HG03520 (cell line): Measurements from ENCODE around the gene MAPK6.
"Not testable (repeated sequence)": the region's sequence is repeated elsewhere in the genome, so short reads cannot be mapped to it uniquely, and the experiment has no call there.

Experiments used
- ATAC-seq: cut with Tn5 transposase; IDR thresholded peaks from one replicate; pipeline ENCODE4 v1.9.1; 2021; ENCODE audit warnings: mild to moderate bottlenecking, moderate library complexity; ENCODE audit not compliant: unreplicated experiment

MAPK6 gene

GRCh38 chr15:52042051-52042851, 23.2 kb downstream of the MAPK6 start:
- no peak for ATAC-seq

GRCh38 chr15:52045795-52046298, 26.8 kb downstream of the MAPK6 start:
- not testable (repeated sequence) for ATAC-seq

DNA sequence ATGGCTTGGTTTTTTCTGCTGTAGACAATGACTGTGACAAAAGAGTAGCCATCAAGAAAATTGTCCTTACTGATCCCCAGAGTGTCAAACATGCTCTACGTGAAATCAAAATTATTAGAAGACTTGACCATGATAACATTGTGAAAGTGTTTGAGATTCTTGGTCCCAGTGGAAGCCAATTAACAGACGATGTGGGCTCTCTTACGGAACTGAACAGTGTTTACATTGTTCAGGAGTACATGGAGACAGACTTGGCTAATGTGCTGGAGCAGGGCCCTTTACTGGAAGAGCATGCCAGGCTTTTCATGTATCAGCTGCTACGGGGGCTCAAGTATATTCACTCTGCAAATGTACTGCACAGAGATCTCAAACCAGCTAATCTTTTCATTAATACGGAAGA, 27.5 kb downstream of the MAPK6 start:
- not testable (repeated sequence) for ATAC-seq

DNA sequence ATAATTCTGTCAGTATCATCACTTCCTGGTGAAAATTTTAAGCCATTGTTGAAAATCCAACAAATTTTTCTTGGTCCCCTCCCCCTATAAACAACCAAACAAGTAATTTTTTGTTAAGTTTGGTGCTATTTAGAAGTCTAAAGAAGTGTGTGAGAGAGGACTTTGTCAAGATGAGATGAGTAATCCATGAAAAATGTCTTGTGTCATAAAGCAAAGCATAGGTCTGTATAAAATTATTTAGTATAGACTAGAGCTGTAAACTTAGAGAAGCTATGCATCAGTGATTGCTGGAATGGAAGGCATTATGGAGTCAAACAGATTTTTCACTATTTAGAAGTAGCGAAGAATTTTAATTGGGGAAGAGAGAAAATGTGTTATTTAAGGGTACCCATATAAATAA, 31.4 kb downstream of the MAPK6 start:
- no peak for ATAC-seq

DNA sequence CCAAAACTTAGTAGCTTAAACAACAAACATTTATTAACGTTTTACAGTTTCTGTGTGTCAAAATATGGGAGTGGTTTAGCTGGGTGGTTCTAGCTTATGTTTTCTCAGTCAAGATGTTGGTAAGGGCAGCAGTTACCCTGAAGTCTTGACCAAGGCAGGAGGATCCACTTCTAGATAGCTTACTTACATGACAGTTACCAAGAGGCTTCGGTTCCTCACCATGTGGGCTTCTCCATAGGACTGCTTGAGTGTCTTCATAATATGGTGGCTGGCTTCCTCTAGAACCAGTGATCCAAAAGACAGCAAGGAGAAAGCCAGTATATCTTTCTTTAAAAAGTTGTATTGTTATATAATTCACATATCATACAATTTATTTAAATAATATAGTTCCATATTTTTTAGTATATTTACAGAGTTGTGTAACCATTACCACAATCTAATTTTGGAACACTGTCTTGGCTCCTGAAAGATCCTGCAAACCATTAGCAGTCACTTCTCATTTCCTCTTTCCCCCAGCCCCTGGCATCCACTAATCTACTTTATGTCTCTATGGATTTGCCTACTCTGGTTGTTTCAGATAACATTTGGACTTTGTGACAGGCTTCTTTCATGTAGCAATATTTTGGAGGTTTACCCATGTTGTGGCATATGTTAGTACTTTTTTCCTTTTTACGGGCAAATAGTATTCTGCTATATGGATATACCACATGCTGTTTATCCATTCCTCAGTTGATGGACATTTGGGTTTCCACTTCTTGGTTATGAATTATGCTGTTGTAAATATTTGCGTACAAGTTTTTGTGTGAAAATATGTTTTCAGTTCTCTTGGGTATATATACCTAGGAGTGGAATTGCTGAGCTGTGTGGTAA, 33.3 kb downstream of the MAPK6 start:
- no peak for ATAC-seq

DNA sequence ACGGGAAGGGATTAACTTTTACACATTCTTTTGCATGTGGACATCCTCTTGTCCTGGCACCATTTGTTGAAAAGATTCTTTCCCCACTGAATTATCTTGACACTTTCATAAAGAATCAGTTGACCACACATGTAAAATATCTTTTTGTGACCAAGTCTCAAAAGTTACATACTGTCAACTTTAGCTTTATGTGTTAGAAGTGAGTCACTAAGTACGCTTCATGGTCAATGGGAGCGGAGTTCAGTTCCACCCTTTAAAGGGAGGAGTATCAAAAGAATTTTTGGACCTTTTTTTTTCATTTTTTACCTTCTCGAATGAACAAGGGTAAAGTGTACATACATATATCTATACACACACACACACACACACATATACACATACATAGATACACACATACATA, 35.4 kb downstream of the MAPK6 start:
- no peak for ATAC-seq

DNA sequence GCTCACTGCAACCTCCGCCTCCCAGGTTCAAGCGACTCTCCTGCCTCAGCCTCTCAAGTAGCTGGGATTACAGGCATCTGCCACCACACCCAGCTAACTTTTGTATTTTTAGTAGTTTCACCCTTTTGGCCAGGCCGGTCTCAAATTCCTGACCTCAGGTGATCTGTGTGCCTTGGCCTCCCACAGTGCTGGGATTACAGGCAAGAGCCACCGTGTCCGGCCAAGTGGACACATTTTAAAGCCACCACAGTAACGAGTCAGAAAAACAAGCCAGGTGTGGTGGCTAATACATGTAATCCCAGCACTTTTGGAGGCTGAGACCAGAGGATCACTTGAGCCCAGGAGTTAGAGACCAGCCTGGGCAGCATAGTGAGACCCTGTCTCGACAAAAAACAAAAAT, 35.8 kb downstream of the MAPK6 start:
- ATAC-seq = not testable (repeated sequence)

DNA sequence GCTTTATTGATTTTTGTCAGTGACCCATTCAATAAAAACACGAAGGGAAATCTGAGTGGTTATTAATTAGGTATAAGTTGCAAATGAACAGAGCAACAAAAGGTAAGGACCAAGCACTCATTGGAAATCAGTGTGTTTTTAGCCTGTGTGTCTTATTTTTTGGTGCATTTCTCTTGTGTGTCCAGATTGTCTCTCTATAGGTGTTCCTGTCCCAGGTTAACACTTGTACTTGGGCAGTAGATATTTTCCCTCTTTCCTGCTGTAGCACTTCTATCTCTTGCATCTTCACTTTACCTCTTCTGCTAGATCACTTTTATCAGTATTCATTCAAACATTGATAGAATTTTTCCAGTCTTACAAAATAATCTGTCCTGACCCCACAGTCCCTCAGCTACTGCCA, 37.0 kb downstream of the MAPK6 start:
- no peak for ATAC-seq

DNA sequence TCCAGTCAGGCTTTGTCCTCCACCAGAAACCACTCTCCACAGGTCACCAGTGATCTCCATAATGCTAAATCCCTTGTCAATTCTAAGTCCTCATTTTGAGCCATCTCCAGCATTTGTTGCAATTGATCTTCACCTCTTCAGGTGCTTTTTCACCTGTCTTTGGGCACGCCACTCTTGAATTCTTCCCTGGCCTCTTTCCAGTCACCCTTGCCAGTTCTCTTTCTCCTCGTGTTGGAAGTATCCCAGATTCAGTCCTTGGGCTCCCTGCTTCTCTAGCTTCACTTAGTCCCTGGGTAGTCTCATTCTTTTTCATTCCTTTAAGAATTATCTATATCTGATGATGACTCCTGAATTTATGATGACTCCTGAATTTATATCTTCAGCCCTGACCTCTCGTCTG, 37.5 kb downstream of the MAPK6 start:
- ATAC-seq = no peak

DNA sequence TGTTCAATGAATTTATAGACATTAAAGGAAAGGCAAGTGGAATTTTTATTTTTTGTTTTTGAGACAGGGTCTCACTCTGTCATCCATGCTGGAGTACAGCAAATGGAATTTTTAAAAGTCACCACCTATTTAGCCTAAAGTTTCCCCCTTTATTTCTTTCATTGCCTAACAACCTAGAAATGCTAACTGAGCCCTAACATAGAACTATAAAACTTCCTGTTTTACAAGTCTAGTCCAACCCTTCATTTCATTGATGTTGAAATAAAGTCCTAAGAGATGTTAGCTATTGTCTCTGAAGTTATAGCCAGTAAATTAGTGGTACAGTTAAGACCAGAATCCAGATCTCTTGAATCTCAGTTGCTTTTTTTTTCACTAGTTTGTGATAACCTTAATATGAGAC, 39.0 kb downstream of the MAPK6 start:
- no peak for ATAC-seq

- no peak for ATAC-seq
Measured at GRCh38 chr15:52060501-52060900, 41.5 kb downstream of the MAPK6 start.

GRCh38 chr15:52066842-52067544, 48.0 kb downstream of the MAPK6 start:
- no peak for ATAC-seq

DNA sequence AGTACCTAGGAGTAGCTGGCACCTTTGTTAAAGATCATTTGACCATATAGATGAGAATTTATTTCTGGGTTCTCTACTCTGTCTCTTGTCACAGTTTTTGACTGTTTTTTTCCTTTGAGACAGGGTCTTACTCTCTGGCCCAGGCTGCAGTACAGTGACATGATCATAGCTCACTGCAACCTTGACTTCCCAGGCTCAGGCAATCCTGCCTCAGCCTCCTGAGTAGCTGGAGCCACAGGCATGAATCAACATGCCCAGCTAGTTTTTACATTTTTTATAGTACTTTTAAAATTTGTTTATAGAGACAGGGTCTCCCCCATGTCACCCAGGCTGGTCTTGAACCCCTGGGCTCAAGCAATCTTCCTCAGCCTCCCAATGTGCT, 48.5 kb downstream of the MAPK6 start:
- ATAC-seq = no peak

DNA sequence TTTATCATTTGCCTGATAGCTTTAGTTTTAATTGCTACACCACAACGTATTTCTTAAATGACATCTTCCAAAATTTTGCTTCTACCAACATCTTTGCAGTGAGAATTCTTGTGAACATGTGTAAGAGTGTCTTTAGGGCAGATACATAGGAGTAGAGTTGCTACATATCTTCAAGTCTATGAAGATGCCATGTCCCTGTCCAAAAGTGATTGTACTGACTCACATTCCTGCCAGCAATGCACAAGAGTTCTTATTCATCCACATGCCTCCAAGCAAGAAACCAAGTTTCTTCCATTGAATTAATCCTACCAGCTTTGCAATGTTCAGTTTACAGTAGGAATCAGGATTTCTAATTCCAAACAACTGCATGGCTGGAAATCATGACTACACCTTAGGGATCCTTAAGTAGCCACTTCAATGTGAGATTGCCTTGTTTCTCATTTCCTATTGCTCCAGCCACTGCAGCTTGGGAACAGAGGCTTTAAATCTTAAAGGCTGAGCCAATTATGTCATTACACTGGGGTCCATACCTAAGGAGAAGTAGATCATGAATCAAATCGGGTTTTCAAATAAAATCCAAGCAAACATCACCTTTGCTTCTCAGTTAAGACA, 49.1 kb downstream of the MAPK6 start:
- no peak for ATAC-seq

- no peak for ATAC-seq
Measured at GRCh38 chr15:52069559-52069958, 50.5 kb downstream of the MAPK6 start.

GRCh38 chr15:52071570-52071969, 52.6 kb downstream of the MAPK6 start:
- ATAC-seq = no peak

DNA sequence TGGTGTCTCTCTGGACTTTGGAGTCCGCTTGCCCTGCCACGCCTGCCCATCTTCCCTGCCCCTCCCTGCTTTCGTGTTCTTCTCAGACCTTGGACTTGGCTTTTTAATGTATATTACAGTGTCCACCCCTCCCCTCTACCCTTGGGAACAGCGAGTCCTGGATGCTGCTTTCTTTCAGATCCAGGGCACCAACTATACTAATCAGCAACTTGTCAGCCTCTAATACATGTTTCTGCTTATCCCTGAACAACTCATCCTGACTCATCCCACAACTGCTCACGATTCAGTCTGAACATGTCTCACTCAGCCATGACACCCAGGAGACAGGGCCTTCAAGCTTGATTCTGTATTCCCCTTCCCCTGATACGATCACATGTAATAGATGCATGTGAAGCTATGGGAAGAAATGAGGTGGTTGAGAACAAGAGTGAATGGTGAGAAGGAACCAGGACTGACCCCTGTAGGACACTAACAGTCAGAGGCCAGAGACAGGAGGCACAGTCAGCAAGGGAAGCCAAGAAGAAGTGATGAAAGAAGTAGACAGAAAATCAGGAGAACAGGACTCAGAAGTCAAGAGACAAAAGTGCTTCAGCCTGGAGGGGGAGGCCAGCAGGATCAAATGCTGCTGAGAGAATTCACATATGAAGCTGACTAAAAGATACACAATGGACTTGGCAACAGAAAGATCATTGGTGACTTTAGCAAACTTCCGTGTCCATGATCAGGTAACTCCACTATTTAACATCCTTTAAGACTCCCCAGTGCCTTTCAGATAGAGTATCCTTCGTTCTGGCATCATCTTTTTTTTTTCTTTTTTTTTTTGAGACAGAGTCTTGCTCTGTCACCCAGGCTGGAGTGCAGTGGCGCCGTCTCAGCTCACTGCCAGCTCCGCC, 58.1 kb downstream of the MAPK6 start:
- ATAC-seq = no peak

DNA sequence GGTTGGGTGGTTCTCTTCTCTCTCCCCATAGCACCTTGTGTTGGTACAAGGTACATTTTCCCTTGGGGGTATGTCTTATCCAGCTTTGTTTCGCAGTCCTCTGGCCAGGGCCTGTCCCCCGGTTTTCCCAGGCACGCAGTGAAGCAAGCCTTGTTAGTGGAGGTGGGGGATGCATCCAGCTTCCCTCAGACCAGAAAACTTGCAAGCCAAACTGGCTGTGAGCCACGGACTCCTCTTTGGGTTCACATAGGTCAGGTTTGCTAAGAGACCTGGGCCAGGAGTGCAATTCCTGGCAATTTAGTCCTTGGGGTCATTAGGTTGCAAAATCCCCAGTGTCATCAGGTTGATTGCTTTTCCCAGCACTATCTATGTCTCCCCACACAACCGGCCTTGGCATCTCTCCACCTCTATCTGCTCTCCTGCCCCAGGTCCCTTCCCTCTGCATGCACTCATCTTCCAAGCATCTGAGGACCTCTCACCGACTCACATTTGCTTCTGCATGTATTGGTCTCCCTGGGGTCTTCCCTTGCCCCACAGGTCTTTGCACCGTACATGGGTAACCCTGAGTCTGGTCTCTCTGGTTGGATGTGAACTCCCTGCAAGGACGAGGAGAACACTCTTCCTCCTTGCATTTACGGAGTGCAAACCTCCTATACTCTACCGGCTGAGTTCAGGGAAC, 59.3 kb downstream of the MAPK6 start:
- no peak for ATAC-seq
